Mucosa of stomach (tissue), 1 donor: ENCODE measurements around the gene MAP3K20.

Experiments used
- H3K27me3 ChIP-seq: one replicate; pipeline ENCODE4 v1.7.0; 2013; ENCODE audit warnings: mild to moderate bottlenecking, low read length; ENCODE audit not compliant: control insufficient read depth, insufficient read depth
- H3K36me3 ChIP-seq: one replicate; pipeline ENCODE4 v1.7.0; 2013; ENCODE audit warnings: low read length; ENCODE audit not compliant: control insufficient read depth, insufficient read depth
- H3K4me1 ChIP-seq: one replicate; pipeline ENCODE4 v1.7.0; 2013; ENCODE audit warnings: mild to moderate bottlenecking, low read length; ENCODE audit not compliant: control insufficient read depth, insufficient read depth
- H3K4me3 ChIP-seq: one replicate; pipeline ENCODE4 v1.7.0; 2013; ENCODE audit warnings: low read length
- H3K9ac ChIP-seq: one replicate; pipeline ENCODE4 v1.7.0; 2013; ENCODE audit warnings: mild to moderate bottlenecking, low read length, moderate library complexity
- H3K9me3 ChIP-seq: one replicate; pipeline ENCODE4 v1.7.0; 2013; ENCODE audit warnings: mild to moderate bottlenecking, low read length, moderate library complexity; ENCODE audit not compliant: control insufficient read depth
- donor health status: Pancreatic carcinoma.

Gene MAP3K20

DNA sequence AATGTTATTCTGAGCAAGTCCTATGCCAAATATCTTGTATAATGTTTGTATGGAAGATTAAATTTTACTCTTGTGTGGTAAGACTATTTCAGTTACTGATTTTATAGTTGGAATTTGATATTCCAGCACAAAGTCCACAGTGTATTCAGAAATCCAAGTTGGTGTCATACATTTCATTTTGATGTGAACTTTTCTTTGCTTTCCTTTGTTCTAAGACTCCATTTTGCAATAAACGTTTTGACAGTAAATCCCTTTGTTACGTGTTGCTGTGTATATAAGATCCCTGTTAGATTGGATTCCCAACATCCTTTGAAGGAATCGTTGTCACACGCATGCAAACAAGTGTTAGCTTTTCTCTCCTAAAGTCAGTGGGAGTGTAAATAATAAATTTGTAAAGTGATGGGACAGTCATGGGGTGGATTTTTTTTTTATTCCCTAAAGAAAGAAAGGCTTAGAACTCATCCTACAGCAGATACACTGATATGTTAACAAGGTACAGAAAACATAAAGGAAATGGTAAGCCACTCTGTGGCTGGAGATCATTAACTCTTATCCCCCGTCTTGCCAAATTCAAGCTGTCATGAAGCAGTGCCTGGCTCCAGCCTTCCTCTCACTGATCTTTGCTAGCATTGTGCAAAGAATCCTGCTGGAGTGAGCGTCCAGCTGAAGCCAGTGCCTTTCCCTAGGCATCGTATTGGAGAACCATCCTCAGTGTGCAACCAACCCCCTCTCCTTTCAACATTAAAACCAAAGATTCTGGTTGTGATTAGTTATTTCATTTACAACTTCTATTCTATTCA lies 151.5 kb downstream of the MAP3K20 start:
- Histone ChIP-seq H3K4me1 (peaks cover 6% of the 10 kb centered on the region), H3K36me3 (no peaks in the 10 kb centered on the region), H3K9me3 (no peaks in the 10 kb centered on the region), H3K9ac (no peak overlapping the region), H3K27me3 (no peaks in the 10 kb centered on the region), H3K4me3 (no peak overlapping the region)

DNA sequence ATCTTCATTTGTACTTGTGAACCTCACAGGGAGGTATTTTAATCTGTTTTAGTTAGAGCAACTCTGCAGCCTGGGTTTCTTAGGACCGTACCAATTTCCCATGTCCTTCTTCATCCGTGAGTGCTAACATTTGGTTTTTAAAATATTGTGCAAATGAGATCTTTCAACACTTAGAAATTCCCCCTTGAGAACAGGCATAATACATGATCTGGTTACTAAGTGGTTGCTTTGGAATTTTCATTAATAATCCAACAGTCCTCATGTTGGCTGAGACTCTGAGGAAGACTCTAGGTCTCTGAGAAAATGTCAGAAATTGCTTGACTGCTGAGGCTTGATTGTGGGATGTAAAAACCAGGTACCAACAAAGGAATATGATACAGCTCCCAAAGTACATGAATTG lies 153.4 kb downstream of the MAP3K20 start:
- H3K4me3 ChIP-seq: no peak overlapping the region
- H3K9me3 ChIP-seq: no peaks in the 10 kb centered on the region
- H3K36me3 ChIP-seq: no peaks in the 10 kb centered on the region
- no peak overlapping the region for H3K9ac ChIP-seq
- peaks cover 6% of the 10 kb centered on the region for H3K4me1 ChIP-seq
- no peaks in the 10 kb centered on the region for H3K27me3 ChIP-seq

DNA sequence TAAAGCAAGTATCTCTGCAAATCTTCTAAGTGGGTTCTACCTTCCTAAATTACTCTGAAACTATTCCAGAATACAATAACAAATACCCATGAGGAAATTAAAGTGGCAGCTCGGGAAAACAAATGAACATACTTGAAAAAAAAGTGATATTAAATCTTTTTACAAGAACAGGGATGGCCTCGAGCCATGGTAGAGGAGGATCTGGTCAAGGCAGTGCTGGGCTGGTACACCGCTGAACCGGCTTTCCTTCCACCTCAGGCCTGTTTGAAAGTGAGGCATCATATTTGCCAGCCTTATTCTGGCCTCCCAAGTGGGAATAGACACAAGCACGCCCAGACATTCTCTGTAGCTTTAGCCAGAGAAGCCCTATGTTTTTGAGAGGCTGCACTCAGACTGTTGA lies 154.5 kb downstream of the MAP3K20 start:
- H3K4me1 ChIP-seq: peaks cover 6% of the 10 kb centered on the region
- no peaks in the 10 kb centered on the region for H3K36me3 ChIP-seq
- H3K9me3 ChIP-seq: no peaks in the 10 kb centered on the region
- no peak overlapping the region for H3K4me3 ChIP-seq
- no peaks in the 10 kb centered on the region for H3K27me3 ChIP-seq
- H3K9ac ChIP-seq: no peak overlapping the region

DNA sequence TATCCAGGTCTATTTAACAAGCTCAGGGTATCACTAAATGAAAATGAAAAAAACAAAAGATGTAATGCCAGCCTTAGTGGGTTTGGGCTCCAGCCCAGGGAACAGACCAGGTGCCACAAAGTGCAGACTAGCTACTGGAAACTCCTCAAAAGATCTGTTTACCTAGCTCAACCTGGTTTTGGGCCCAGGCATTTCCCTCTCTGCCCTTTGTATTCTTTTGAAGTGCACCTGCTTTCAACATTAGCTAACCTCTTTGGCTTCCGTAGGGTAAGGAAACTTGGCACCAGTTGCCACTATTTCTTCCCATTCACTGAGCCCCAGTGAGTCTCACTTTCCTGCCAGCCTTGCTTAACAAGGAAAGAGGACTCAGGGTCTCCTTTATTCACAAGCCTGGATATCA lies 155.4 kb downstream of the MAP3K20 start:
- Histone ChIP-seq H3K9ac (no peak overlapping the region), H3K4me3 (no peak overlapping the region), H3K27me3 (no peaks in the 10 kb centered on the region), H3K4me1 (peaks cover 6% of the 10 kb centered on the region), H3K36me3 (no peaks in the 10 kb centered on the region), H3K9me3 (no peaks in the 10 kb centered on the region)

- Histone ChIP-seq H3K4me3 (no peak overlapping the region), H3K9ac (no peak overlapping the region), H3K4me1 (peaks cover 6% of the 10 kb centered on the region)
These were observed 155.8 kb downstream of the MAP3K20 start for GRCh38 chr2:173231465-173231864.

GRCh38 chr2:173232956-173233744 lies 157.5 kb downstream of the MAP3K20 start:
- Histone ChIP-seq H3K9me3 (no peaks in the 10 kb centered on the region), H3K9ac (no peak overlapping the region), H3K27me3 (no peaks in the 10 kb centered on the region), H3K36me3 (no peaks in the 10 kb centered on the region), H3K4me3 (no peak overlapping the region), H3K4me1 (peaks cover 6% of the 10 kb centered on the region)

More at GRCh38 chr2:173231465-173231864, 155.8 kb downstream of the MAP3K20 start:
- Histone ChIP-seq H3K36me3 (no peaks in the 10 kb centered on the region), H3K27me3 (no peaks in the 10 kb centered on the region), H3K9me3 (no peaks in the 10 kb centered on the region)

DNA sequence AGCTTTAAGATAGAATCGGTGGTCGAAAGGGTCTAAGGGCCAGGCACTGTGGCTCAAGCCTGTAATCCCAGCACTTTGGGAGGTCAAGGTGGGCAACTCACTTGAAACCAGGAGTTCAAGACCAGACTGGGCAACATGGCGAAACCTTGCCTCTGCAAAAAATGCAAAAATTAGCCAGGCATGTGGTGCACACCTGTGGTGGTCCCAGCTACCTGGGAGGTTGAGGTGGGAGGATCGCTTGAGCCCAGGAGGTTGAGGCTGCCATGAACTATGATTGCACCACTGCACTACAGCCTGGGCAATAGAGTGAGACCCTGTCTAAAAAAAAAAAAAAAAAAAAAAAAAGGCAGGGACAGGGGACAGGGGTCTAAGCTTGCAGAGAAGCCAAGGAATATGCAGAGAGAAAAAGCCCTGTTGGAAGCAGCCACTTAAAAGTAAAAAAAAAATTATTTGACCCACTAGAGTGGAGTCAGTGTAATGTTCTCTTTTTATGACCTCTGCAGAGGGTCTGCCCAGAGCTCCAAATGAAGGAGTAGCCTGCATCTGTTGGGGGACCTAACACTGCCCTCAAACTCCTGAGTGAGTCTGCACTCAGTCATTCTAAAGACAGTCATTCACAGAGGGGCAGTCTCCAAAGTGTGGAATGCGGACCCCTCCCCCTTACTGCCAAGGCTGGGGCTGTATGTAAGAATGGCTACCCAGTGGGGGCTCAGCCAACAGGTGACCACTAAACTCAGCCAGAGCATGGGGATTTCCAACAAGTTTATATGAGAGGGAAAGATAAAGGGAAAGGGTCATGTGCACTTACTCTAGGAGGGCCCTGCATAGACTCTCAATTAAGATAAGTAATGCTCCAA lies 160.5 kb downstream of the MAP3K20 start:
- H3K9ac ChIP-seq: no peak overlapping the region
- no peaks in the 10 kb centered on the region for H3K9me3 ChIP-seq
- no peaks in the 10 kb centered on the region for H3K27me3 ChIP-seq
- H3K36me3 ChIP-seq: no peaks in the 10 kb centered on the region
- H3K4me1 ChIP-seq: peaks cover 6% of the 10 kb centered on the region
- no peak overlapping the region for H3K4me3 ChIP-seq

GRCh38 chr2:173238385-173238784 lies 162.7 kb downstream of the MAP3K20 start:
- Histone ChIP-seq H3K4me3 (no peak overlapping the region), H3K36me3 (no peaks in the 10 kb centered on the region), H3K9me3 (no peaks in the 10 kb centered on the region), H3K4me1 (no peaks in the 10 kb centered on the region), H3K27me3 (no peaks in the 10 kb centered on the region), H3K9ac (no peak overlapping the region)

- Histone ChIP-seq H3K9ac (no peak overlapping the region), H3K4me3 (no peak overlapping the region), H3K36me3 (no peaks in the 10 kb centered on the region), H3K9me3 (no peaks in the 10 kb centered on the region), H3K27me3 (no peaks in the 10 kb centered on the region), H3K4me1 (no peaks in the 10 kb centered on the region)
These were observed 163.2 kb downstream of the MAP3K20 start for GRCh38 chr2:173238831-173239230.

DNA sequence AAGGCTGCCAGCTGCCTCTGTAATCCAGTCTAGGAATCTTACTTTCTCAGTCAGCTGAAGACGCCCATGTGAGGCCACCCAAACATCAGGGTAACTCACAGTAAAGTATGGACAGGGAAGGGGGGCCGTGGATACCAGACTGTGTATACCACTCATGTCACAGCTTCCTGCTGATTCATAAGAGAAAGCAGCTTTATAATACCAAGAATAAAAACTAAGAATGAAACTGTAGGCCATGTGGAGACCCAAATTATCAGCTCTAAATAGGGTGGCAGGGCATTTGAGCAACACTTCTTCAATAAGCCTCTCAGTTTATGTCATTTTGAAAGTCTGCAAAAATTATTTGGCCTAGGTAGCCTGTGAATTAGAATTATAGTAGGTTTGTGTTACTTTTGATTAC lies 164.0 kb downstream of the MAP3K20 start:
- Histone ChIP-seq H3K4me3 (no peak overlapping the region), H3K9me3 (no peaks in the 10 kb centered on the region), H3K27me3 (no peaks in the 10 kb centered on the region), H3K36me3 (no peaks in the 10 kb centered on the region), H3K9ac (no peak overlapping the region), H3K4me1 (no peaks in the 10 kb centered on the region)

GRCh38 chr2:173240083-173240482 lies 164.4 kb downstream of the MAP3K20 start:
- no peaks in the 10 kb centered on the region for H3K9me3 ChIP-seq
- H3K4me3 ChIP-seq: no peak overlapping the region
- H3K27me3 ChIP-seq: no peaks in the 10 kb centered on the region
- no peaks in the 10 kb centered on the region for H3K4me1 ChIP-seq
- no peaks in the 10 kb centered on the region for H3K36me3 ChIP-seq
- no peak overlapping the region for H3K9ac ChIP-seq

GRCh38 chr2:173241643-173242042 lies 166.0 kb downstream of the MAP3K20 start:
- Histone ChIP-seq H3K36me3 (no peaks in the 10 kb centered on the region), H3K9me3 (no peaks in the 10 kb centered on the region), H3K9ac (no peak overlapping the region), H3K27me3 (no peaks in the 10 kb centered on the region), H3K4me3 (no peak overlapping the region), H3K4me1 (no peaks in the 10 kb centered on the region)
